Measurements from ENCODE around the gene SLC26A1.

SLC26A1 gene

DNA sequence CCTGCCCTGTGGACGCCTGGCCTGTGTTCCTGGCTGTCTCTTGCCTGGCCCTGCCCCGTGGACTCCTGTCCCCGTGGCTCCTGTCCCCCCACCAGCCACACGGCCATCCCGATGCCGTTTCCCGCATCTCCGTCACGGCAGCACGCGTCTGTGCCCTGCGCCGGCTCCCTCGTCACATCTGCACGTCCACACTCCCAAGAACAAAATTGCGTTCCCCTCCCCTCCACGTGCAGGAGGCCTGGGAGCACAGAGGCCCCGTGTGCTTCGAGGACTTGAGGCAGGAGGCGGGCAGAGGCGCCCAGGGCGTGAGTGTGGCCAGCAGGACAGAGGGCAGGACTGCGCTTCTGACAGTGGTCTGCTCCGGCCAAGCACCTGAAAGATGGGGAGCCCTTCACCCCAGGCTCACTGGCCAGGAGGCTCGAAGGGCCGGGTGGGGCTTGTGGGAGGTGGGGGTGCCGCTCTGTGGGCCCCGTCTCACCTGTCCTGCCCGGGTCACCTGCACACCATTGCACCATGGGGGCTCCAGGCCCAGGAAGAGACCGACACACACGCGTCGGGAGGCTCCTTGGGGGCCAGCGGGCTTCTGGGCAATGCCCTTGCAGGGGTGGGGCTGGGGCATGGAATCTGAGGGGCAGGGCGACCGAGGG lies 35.5 kb upstream of the SLC26A1 start:
- DNase-seq, result no peak

DNA sequence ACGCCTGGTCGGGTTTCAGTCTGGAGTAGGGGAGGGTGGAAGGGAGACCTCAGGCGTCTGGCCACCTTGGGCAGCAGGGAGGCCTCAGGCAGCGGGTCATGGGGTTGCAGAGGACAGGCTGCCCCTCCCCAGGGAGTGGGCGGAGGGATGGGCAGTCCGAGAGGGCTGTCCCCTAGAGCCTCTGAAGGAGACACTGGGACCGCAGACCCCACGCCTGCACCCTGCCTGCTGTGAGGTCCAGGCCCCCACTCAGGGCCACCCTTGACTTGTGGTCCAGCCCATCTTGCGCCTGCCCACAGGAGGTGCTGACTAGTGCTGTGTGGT lies 34.7 kb upstream of the SLC26A1 start:
- no peak for DNase-seq

DNA sequence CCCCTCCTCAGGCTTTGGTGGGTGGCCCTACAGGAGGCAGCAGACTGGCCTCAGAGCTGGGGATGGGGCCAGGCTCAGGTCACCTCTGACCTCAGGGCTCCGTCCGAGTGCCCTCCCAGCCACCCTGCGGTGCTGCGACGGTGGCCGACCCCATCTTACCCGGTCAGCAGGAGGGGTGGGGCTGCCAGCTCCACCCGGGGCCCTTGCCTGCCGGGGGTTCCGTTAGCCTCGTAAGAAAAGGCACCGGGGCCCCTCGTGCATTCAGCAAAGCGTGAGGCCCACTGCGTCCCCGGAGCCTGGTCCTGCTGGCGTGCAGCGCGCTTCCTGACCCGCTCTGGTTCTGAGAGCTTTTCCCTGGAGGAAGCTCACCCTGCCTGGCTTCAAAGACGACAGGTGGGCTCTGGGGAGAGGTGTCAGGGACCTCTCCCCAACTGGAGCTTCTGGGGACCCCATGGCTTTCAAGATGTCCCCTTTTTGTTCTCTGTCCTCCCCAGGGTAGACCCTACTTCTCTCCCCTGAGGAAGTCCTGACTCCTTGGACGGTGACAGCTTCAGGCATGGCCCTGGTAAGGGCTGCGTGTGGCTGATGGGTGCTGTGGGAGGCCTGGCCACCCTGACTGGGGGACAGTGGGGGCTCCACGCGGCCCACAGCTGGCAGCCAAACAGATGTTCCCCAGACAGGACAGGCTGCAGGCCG lies 34.2 kb upstream of the SLC26A1 start:
- no peak for DNase-seq

DNA sequence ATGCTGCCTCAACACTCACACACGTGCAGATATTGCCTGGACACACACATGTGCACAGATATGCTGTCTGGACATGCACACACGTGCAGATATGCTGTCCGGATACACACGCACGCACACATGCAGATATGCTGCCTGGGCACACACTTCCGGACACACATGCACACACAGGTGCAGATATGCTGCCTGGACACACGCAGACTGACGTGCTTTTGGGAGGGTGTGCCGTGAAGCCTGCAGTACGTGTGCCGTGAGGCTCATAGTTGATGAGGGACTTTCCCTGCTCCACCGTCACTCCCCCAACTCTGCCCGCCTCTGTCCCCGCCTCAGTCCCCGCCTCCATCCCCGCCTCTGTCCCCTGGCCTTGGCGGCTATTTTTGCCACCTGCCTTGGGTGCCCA lies 32.9 kb upstream of the SLC26A1 start:
- DNase-seq, result no peak

DNA sequence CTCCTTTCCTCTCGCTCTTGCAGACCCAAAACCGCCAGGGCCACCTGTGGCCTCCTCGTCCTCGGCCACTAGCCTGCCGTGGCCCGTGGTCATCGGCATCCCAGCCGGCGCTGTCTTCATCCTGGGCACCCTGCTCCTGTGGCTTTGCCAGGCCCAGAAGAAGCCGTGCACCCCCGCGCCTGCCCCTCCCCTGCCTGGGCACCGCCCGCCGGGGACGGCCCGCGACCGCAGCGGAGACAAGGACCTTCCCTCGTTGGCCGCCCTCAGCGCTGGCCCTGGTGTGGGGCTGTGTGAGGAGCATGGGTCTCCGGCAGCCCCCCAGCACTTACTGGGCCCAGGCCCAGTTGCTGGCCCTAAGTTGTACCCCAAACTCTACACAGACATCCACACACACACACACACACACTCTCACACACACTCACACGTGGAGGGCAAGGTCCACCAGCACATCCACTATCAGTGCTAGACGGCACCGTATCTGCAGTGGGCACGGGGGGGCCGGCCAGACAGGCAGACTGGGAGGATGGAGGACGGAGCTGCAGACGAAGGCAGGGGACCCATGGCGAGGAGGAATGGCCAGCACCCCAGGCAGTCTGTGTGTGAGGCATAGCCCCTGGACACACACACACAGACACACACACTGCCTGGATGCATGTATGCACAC lies 31.8 kb upstream of the SLC26A1 start:
- DNase-seq, result no peak

DNA sequence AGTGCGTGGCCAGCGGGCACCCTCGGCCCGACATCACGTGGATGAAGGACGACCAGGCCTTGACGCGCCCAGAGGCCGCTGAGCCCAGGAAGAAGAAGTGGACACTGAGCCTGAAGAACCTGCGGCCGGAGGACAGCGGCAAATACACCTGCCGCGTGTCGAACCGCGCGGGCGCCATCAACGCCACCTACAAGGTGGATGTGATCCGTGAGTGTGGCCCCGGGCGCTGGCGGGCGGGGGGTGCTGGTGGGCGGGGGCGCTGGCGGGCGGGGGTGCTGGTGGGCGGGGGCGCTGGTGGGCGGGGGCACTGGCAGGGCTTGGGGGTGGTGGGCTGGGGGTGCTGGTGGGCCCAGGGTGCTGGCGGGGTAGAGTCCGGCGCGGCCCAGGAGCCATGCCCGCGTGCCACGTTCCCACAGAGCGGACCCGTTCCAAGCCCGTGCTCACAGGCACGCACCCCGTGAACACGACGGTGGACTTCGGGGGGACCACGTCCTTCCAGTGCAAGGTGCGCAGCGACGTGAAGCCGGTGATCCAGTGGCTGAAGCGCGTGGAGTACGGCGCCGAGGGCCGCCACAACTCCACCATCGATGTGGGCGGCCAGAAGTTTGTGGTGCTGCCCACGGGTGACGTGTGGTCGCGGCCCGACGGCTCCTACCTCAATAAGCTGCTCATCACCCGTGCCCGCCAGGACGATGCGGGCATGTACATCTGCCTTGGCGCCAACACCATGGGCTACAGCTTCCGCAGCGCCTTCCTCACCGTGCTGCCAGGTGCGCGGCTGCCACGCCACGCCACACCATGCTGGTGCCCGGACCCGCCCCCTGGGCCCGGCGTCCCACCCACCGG lies 30.9 kb upstream of the SLC26A1 start:
- no peak for DNase-seq

DNA sequence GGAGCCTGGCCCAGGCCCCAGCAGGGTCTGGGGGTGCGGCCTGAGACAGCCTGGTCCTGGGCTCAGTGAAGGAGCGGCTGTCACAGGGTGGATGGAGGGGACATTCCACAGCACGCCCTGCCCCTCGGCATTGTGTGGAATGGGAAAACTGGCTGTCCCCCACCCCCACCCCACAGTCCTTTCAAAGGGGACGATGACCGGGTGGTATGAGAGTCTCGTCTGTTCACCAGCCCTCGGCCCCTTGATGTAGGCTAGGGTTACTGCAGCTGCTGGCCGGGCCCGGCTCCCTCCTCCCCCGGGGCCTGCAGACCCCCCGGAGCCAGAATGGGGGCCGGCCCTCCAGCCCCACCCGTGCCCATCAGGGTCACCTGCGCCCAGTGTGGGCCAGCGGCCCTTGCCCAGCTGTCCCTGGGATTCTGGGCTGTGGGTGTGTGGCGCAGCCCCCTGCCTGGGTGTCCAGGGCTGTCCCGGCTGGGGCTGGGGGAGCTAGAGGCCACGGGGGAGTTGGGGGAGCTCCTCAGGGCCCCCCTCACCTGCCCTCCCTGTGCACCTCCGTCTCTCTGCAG lies 30.0 kb upstream of the SLC26A1 start:
- DNase-seq, result no peak

DNA sequence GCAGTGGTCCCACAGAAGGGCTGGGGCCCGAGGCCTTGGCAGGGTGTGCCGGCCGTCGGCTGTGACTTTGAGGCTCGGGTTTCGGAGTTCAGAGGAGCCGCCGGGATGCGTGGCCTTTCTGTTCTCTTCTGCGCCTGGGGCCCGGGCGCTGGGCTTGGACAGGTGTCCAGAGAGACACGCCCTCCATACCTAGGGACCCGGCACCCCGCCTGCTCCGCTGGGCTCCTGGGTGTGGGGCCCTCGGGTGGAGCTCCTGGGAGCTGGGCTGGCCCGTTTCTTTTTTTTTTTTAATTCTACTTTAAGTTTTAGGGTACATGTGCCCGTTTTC lies 29.5 kb upstream of the SLC26A1 start:
- DNase-seq, result no peak

DNA sequence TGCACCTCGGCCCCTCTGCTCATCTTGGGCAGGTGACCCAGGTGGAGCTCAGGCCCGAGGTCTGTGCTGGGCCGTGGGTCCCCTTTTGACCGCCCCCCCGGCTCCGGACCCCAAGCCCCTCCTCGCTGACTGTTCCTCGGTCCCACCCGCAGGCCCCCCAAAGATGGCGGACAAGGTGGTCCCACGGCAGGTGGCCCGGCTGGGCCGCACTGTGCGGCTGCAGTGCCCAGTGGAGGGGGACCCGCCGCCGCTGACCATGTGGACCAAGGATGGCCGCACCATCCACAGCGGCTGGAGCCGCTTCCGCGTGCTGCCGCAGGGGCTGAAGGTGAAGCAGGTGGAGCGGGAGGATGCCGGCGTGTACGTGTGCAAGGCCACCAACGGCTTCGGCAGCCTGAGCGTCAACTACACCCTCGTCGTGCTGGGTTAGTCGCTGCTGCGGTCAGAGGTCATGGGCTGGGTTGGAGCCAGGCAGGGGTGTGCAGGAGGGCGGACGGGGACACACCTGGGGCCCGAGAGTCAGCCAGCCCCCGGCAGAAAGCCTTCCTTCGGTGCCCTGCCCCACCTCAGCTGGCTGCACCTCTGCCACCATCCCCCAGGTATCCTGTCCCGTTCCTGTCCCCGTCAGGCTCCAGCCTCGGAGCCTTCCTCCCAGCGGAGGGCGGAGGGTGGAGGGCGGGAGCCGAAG lies 29.0 kb upstream of the SLC26A1 start:
- no peak for DNase-seq

DNA sequence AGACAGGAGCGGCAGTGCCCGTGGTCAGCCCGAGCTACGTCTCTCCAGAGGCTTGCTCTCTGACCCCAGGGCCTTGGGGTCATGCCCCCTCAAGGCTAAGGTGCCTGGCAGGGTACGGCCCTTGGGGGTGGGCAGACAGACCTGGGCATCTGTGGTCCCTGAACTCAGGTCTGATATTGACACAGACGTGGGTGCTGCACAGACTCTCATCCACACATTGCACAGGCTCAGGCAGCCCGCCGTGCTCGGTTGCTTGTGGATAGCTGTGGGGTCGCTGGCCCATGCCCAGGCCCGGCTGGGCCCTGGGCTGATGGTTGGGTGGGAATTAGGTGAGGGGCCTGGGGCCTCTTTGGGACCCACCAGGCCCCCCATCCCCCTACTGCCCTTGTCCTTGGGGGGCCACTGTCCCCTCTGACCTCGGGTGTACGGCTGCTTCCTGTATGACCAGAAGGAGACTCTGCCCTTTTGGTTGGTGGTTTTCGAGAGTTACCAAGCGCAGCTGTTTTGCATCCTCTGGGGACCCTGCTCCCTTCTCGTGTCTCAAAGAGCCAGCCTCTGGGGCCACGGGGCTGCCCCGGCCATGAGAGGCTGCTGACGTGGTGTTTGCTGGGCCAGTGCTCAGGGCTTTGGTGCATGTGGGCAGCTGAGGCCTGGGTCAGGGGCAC lies 28.3 kb upstream of the SLC26A1 start:
- DNase-seq, result no peak

DNA sequence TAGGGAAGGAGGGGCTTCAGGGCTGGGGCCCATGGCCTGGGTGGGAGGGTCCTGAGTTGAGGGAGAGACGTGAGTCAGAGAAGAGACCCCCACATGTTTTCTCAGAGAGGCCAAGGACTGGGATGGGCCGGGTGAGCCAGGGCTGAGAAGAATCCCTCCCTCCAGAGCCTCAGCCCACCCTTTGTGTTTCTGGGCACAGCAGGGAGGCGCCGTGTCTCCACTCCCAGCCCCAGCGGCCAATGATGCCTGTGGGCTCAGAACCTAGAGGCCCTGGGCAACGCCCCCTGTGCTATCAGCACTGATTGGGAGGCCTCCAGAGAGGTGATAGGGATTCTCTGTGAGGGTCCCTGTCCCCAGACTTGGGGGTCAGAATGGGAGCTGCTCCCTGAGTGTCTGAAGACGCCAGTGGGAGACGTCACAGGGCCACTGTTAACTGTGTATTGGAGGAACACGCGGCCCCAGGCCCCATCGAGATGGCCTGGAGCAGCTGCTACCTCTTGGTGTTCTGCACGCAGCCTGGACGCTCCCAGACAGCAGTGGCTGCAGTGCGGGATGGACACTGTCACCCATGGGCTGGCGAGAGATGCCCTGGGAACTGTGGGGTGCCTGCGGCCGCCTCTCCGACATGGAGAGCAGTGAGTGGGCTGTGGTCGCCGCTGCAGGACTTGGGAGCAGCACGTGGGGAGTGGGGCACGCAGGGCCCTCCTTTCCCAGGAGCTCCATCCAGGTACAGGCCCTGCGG lies 26.7 kb upstream of the SLC26A1 start:
- no peak for DNase-seq

DNA sequence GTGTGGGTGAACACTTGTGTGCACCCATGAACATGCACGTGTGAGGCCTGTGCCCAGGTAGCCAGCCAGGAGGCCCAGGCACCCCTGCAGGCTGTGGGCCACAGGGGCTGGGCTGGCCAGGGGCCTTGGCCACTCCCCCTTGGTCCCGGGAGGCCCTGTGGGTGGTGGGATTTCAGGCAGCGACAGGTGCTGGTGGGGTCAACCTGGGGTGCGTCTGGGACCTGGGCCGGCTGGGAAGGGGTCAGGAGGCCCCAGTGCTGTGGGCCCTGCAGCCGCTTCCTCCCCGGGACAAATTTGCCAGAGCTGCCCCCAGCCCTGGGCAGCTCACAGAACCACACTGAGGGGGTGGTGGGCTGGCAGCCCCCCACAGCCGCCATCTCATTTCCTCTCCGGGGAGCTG lies 26.1 kb upstream of the SLC26A1 start:
- DNase-seq, result no peak

DNA sequence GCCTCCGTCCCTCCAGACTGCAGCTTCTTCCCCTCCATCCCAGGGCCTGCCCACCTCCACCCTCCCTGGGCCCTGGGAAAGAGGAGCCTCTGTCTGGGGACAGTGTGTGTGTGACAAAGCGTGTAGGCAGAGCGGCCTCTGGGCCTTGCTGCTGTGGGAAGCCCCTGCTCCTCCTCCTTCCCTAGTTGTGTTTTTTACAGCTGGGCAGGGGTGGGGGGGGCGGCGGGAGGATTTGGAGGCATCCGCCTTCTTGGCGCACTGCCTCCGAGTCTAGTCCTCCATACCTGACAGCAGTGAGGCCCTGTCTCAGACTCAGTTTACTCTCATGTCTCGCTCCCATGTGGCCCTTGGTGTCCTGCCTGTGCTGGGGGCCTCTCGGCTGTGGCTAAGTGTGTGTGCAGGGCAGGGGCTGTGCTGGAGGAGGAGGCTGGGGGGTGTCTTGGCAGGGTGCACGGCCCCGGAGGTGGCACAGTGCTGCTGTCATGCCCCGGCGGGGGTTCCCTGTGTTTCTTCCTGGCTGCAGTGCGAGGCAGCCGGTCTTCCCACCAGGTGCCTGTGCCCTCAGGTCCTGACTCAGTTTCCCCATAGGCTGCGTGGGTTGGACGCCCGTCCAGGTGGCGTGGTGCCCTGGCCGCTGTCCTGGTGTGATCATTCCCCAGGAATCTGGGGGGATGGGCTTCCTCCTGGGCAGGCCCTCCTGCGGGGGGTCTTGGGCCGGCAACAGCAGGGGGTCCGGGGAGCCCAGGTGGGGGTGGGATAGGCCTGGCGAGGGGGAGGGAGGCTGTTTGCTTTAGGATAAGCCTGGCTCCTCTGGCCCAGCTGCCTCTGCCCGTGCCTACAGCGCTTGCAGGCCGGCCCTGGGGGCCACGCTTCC lies 25.2 kb upstream of the SLC26A1 start:
- no peak for DNase-seq

DNA sequence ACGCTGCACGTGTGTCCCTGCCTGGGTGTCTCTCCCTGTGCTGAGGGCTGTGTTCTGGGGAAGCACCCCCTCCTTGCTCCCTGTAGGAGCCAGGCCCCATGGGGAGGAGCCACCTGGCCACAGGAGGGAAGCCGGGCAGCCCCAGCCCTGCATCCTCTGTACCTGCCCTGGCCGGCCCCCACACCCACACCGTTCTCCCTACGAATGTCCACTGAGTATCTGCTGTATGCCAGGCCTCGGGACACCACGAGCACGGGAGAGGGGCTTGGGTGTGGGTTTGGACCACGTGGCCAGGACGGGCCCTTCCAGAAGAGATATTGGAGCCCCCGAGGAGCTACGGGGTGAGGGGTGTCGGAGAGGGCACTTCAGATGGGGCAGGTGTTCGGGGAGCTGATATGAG lies 24.5 kb upstream of the SLC26A1 start:
- no peak for DNase-seq

DNA sequence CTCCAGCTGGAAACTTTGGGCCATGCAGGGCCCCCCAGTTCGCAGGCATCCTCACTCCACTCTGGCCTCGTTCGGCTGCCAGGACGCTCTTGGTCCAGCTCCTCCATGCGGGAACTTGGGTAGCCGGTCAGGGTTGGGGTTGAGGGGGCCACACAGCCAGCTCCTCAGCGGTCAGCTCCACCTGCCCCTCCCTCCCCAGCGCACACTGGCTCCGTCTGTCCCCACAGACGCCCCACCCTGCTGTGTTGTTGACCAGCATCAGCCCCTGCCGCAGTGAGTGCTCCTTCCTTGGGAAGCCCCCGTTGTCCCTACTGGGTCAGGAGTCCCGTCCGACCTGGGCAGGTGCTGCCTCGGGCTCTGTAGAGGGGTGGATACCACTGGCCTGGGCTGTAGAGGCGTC lies 24.0 kb upstream of the SLC26A1 start:
- no peak for DNase-seq

DNA sequence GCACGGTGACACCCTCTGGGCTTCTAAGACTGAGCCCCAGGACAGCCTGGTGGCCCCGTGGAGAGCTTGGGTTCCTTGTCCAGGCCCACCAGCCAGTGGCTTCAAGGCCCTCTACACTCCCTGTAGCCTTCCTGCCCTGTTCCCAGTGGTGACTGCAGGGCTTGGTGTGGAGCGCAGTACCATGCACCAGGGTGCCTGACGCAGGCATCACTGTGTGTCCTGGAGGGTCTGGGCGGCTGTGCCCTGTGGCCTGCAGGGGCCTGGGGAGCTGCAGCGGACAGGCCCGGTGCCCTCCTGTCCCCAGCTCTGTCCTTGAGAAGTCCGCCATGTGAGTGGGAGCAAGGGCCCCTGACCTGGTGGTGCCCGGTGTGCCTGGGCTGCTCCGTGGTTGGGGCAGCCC lies 22.5 kb upstream of the SLC26A1 start:
- DNase-seq, result no peak

DNA sequence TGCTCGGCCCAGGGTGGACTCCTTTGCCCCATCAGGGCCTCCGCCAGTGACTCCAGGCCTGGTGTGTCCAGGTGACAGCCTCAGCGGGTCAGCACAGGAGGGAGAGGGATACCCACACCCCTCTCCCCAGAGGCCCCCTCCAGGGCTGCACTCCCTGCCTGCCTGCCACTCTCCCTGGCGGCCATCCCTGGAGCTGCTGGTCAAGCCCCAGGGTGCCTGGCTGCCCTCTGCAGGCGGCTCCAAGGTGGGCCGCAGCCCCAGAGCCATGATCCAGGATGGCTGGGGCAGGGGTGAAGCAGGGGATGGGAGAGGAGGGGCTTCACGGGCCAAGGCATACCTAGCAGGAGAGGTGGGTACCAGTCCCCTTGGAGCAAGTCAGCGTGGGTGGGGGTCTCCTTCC lies 22.0 kb upstream of the SLC26A1 start:
- no peak for DNase-seq

DNA sequence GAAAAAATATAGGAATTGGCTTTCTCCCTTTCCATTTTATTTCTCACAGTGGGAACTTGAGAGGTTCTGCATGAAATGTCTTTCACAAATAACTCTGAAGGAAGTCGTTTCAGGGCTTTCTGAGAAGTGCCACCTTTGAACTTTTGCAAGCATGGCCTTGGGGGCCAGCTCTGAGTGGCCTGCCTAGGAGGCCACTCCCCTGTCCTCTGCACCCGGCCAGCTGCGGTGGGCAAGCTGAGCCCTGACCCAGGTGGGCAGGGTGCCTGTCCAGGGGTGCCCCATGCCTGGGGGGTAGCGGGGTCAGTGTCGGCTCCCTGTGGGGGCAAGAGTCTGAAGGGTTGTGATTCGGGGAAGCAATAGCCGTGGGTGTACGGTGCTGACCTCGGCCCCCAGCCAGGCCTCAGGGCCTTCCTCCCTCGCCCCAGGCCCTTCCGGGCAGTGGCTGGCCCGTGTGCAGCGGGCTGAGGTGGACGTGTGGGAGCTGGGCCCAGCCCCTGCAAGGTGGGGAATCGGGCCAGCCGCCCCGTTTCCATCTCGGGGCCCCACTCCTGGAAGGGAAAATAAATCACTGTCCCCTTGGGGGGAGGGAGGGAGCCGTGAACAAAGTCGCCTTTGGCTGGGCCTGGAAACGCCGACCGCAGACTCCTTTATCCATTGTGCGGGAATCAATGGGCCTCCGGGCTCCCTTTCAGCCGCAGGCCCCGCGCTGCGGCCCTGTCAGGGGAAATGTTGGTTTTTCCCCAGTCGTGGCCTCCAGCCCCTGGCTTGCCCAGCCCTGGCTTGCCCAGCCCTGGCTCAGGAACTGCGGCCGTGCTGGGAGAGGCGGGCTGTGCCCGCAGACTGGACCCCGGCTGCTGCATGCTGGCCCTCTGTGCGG lies 21.3 kb upstream of the SLC26A1 start:
- DNase-seq, result no peak
